CD4-positive, alpha-beta T cell treated with Interleukin-15 for 1 hour (primary cell): ENCODE results near the gene EHMT1.
"Not testable (repeated sequence)": the region's sequence is repeated elsewhere in the genome, so short reads cannot be mapped to it uniquely, and the experiment has no call there.

ENCODE experiments used
- DNase-seq: peaks from one replicate; pipeline ENCODE4 v3.0.0-alpha.2; 2020

Gene EHMT1

DNA sequence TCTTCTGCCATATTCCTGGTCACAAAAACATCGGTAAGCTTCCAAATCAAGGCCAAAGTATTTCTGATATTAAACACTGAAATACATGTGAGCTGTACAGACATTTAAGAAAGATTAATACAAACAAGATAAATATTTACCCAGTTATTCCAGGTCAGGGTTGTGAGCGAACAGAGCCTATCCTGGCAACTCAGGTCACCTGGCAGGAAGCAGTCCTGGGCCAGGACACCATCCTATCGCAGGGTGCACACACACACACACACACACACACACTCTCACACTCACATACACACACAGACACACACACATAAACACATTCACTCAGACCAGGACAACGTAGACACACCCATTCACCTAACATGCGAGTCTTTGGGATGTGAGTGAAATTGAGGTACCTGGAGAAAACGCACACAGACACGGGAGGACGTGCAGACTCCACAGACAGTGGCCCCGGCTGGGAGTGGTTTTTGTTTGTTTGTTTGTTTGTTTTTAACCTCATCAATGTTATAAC lies 176.4 kb downstream of the EHMT1 start:
- DNase-seq: no peak

- no peak for DNase-seq
Observed at GRCh38 chr9:137797206-137798120, 178.7 kb downstream of the EHMT1 start.

GRCh38 chr9:137798142-137798541 lies 179.3 kb downstream of the EHMT1 start:
- DNase-seq: no peak

DNA sequence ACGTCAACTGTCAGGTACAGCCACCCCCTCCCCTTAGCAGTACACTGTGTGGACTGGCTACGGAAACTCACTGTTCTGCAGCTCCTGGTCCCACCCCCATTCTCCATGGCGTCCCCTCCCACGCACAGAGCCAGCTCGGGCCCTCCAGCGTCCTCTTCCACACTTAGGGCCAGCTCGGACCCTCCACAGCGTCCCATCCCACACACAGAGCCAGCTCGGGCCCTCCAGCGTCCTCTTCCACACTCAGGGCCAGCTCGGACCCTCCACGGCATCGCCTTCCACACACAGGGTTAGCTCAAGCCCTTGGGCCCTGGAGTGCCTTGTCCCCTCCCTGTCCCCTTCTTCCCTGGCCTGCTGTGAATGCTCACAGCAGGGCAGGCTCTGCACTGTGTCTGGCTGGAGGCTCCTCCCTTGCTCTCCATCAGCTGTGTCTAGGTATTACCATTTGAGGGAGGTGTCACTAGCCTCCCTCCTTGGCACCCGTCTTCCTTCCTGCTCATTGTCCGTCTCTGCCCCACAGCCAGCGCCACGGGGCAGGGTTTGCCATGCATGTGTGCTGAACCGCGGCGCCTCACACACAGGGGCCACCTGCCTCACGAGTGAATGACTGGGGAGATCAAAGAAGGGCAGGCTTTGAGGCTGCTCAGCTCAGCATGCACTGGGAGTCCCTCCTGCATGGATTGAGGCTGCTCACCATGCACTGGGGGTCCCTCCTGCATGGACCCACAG lies 180.3 kb downstream of the EHMT1 start:
- DNase-seq: no peak

DNA sequence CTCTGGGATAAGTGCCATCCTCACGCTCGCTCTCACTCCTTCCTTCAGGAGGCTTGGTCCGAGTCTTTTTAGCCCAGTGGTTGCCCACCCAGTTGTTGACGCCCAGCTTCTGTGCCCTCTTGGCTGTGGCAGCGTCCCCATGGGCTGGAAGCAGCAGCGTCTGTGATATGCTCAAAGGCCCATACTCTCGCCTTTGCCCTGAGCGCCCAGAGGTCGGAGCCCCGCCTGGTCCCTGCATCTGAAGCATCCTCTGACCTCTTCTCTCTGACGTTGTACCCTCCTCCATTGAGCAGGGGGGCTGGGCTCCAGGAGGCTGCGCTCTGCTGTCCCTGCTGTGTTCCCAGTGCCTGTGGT lies 180.8 kb downstream of the EHMT1 start:
- no peak for DNase-seq

- DNase-seq: no peak
Observed at GRCh38 chr9:137800196-137801022, 181.6 kb downstream of the EHMT1 start.

- no peak for DNase-seq
Observed at GRCh38 chr9:137801023-137801319, 182.2 kb downstream of the EHMT1 start.

- DNase-seq: no peak
Observed at GRCh38 chr9:137802021-137802420, 183.2 kb downstream of the EHMT1 start.

DNA sequence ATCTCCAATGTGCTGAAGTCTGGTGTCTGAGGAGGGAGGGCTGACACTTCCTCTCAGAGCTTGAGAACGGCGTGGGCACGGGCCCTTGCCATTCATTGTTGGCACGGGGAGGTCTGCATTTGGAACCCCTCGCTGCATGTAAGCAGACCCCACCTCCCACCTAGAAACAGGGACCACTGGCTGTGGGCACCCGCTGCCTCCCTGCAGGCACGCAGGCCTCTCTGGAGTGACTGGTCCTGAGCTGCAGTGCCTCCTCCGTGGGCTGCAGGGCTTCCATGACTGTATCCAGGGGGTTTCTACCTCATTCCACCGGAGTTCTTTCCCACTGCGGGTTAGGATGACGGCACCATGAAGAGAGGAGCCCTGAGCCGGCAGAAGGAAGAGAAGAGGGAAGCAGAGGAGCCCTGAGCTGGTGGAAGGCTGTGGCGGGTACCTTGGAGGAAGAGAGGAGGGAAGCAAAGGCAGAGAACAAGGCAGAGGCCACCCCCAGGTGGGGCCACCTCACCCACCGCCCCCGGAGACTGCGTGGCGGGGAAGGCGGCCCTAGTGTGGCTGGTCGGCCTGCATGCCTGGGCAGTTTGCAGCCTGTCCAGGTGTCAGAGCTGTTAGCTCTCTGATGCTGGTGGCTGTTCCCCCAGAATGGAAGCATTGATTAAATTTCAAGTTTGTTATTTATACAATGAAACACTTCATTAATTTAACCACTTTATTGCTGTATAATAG lies 183.9 kb downstream of the EHMT1 start:
- no peak for DNase-seq

- no peak for DNase-seq
Observed at GRCh38 chr9:137804908-137805630, 186.3 kb downstream of the EHMT1 start.

DNA sequence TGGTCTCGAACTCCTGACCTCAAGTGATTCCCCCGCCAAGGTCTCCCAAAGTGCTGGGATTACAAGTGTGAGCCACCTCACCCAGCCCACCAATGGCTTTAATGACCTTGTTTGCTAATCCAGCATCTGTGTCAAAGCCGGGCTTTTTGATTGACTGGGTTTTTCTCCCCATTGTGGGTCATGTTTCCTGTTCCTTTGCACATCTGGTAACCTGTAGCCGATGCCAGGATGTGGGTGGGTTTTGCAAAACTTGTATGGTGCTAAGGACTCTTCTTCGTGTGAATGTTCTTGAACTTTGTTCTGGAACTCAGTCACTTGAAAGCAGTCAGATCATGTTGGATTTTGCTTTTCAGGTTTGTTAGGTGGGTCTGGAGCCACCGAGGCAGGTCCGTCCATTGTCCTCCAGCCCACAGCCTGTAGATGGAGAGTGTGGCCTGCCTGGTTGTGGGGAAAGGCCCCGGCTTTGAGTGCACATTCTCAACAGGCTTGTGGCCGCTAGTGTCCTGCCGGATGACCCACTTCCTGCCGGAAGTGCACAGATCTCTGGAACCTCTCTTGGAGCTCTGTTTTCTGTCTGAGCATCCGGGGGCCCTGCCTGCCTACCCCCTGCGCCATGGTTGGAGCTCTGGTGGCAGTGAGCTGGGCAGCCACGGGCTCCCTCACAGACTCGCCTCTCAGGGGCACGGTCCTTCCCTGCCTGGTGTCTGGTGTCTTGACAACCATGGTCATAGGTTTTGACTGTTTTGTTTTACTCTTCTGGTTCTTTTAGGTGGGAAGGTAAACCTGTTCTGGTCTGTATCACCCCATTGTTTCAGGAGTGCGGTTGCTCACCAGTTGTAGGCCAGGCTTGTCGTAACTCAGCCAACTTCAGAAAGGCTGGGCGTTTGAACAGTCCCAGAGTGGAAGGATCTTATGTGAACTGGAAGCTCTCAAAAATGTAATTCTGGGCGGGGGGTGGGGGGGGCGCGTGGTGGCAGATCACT lies 189.2 kb downstream of the EHMT1 start:
- DNase-seq: no peak

DNA sequence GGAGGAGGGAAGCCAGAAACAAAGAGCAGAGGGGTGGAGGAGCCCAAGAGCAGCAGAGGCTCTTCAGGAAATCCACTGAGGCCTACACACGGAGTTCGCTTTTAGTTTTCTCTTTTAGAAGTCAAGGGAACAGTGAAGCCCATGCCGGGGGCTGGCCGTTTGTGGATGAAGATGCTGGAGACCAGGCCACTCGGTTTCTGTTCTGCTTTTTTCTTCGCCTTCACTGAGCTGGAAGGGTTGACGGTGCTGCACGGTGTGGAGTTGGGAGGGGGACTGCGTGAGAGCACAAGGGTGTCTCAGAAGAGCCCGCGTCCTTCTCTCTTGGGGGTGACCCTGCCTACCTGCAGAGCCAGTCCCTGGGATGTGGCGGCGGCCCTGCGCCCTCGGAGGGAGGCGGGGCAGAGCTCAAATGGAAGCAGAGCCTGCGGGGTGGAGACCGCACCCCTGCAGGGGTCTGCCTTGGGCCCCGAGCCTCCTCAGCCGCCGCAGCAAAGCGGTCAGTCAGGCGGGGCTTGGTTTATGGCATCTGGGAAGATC lies 190.3 kb downstream of the EHMT1 start:
- no peak for DNase-seq

DNA sequence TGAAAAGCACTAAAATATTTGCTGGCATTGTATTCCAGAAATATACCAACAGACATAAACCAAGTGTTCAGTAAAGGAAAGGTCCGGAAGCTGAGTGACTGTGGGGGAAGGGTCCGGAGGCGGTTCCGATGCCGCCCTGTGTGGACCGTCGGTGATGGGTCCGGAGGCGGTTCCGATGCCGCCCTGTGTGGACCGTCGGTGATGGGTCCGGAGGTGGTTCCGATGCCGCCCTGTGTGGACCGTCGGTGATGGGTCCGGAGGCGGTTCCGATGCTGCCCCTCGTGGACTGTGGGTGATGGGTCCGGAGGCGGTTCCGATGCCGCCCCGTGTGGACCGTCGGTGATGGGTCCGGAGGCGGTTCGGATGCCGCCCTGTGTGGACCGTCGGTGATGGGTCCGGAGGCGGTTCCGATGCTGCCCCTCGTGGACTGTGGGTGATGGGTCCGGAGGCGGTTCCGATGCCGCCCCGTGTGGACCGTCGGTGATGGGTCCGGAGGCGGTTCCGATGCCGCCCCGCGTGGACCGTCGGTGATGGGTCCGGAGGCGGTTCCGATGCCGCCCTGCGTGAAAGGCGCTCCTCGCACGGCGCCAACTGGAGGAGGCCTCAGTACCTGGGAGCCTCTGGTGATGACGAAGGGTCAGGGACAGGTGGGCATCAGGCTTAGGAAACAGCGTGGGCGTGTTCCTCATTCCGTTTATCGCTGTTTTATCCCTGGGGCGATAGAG lies 191.1 kb downstream of the EHMT1 start:
- not testable (repeated sequence) for DNase-seq

DNA sequence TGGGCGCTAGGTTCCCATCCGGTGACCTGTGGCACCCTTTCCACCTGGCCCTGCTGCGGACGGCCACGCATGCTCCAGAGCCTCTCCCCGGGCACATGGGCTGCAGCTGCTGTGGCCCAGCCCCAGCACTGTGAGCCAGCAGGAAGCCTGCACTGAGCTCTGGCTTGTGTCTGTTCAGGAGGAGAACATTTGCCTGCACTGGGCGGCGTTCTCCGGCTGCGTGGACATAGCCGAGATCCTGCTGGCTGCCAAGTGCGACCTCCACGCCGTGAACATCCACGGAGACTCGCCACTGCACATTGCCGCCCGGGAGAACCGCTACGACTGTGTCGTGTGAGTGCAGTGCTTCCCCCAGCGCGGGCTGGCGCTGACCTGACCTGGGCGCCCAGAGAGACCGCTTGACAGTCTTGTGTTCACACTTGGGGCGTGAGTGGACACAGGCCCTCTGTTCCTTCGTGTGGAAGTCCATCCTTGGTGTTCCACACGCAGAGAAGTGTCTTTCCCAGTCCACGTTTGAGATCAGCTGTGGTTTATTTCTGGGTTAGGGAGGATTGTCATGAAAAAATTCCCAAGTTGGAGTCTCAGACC lies 192.6 kb downstream of the EHMT1 start:
- DNase-seq: no peak

GRCh38 chr9:137812356-137813023 lies 193.7 kb downstream of the EHMT1 start:
- no peak for DNase-seq

DNA sequence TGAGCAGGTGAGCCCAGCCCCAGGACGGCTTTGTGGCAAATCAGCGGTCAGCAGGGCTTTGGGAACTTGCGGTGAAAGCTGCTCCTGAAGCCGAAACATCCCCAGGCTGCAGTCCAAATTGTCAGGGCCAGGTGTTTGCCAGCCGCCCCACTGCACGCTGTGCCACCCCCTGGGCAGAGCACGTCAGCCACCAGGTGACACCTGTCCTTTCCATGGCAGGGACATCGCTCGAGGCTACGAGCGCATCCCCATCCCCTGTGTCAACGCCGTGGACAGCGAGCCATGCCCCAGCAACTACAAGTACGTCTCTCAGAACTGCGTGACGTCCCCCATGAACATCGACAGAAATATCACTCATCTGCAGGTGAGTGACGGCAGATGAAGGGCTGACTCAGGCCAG lies 194.4 kb downstream of the EHMT1 start:
- DNase-seq: no peak

DNA sequence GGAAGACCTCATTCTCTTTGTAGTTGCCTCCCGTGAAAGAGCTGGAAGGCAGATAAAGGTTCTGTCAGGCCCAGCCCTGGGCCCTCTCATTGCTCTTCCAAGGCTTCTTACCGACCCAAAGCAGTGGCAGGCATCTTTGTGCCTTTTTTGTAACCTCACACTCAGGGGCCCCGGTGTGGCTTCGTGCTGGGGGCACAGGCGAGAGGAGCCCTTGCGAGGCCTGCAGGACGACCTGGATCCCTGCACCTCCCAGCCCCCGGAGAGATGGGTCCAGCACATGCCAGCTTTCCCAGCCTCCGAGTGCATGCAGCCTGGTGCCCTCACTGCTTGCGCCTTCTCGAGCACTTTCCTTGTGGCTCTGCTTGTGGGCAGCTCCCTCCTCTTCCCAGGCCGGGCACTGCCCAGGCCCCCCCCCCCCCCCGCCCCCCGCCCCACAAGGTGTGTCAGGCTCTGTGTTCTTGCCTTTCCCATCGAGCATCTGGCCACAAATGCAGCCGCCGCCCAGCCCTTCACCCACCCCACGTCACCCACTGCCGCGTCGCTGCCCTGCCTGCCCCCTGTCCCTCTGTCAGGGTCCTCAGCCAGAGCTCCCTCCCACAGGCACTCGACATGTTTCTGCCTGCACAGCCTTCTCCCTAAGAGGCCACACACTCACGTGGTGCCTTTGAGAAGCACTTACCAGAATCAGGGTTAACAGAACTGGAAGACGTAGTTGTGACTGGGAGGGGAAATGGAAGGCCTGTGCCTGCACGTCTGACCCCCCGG lies 195.0 kb downstream of the EHMT1 start:
- DNase-seq: no peak

DNA sequence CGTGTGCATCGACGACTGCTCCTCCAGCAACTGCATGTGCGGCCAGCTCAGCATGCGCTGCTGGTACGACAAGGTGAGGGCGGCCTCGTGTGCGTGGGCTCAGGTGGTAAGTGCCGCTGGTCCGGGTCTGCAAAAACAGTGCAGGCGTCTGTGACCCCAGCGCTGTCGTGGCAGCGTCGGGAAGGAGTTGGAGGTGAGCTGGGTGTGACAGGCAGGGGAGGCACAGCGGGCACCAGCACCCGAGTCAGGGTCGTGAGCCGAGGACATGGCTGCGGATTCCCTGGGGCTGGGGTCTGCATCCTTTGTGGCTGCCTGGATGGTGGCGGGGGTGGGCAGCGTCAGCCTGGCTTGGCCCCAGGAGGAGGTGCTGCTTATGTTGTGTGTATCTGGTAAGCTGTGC lies 195.6 kb downstream of the EHMT1 start:
- no peak for DNase-seq
